ENCODE measurements around the gene GNA14.

GNA14 gene

GRCh38 chr9:77659926-77660325 lies 11.8 kb upstream of the GNA14 start:
- TF ChIP-seq, protein P1, sequence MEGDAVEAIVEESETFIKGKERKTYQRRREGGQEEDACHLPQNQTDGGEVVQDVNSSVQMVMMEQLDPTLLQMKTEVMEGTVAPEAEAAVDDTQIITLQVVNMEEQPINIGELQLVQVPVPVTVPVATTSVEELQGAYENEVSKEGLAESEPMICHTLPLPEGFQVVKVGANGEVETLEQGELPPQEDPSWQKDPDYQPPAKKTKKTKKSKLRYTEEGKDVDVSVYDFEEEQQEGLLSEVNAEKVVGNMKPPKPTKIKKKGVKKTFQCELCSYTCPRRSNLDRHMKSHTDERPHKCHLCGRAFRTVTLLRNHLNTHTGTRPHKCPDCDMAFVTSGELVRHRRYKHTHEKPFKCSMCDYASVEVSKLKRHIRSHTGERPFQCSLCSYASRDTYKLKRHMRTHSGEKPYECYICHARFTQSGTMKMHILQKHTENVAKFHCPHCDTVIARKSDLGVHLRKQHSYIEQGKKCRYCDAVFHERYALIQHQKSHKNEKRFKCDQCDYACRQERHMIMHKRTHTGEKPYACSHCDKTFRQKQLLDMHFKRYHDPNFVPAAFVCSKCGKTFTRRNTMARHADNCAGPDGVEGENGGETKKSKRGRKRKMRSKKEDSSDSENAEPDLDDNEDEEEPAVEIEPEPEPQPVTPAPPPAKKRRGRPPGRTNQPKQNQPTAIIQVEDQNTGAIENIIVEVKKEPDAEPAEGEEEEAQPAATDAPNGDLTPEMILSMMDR (conservative IDR thresholded peaks at IDR 0.05), result no peak
- H3K27ac ChIP-seq, result no peak overlapping the region

GRCh38 chr9:77651203-77651602 lies 3.1 kb upstream of the GNA14 start:
- no peak overlapping the region for H3K27ac ChIP-seq
- TF ChIP-seq, protein P1 (conservative IDR thresholded peaks at IDR 0.05), result no peak

- TF ChIP-seq, protein P1 (conservative IDR thresholded peaks at IDR 0.05), result peak; percentile 50; the same call in 1 of the 2 replicates
- H3K27ac ChIP-seq, result peak overlapping the region; percentile 89
These were observed 1.1 kb upstream of the GNA14 start for GRCh38 chr9:77649109-77649812.

- peak overlapping the region; percentile 89 for H3K27ac ChIP-seq
- TF ChIP-seq, protein P1 (conservative IDR thresholded peaks at IDR 0.05), result no peak
These were observed 572 bp downstream of the GNA14 start for GRCh38 chr9:77647267-77648233.

DNA sequence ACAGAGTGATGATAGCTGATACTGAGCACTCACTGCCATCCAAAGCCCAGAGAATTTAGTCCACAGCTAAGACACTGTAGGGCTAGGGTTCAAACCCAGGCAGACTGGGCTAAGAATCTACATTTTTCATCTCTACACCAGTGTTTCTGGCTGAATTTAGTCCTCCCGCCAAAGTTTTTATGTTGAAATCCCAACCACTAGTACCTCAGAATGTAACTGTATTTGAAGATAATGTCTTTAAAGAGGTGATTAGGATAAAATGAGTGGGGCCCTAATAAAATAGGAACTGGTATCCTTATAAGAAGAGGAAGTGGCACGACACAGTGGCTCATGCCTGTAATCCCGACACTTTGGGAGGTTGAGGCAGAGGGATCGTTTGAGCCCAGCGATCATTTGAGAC lies 4.3 kb downstream of the GNA14 start:
- no peak overlapping the region for H3K27ac ChIP-seq
- TF ChIP-seq, protein P1 (conservative IDR thresholded peaks at IDR 0.05), result no peak

DNA sequence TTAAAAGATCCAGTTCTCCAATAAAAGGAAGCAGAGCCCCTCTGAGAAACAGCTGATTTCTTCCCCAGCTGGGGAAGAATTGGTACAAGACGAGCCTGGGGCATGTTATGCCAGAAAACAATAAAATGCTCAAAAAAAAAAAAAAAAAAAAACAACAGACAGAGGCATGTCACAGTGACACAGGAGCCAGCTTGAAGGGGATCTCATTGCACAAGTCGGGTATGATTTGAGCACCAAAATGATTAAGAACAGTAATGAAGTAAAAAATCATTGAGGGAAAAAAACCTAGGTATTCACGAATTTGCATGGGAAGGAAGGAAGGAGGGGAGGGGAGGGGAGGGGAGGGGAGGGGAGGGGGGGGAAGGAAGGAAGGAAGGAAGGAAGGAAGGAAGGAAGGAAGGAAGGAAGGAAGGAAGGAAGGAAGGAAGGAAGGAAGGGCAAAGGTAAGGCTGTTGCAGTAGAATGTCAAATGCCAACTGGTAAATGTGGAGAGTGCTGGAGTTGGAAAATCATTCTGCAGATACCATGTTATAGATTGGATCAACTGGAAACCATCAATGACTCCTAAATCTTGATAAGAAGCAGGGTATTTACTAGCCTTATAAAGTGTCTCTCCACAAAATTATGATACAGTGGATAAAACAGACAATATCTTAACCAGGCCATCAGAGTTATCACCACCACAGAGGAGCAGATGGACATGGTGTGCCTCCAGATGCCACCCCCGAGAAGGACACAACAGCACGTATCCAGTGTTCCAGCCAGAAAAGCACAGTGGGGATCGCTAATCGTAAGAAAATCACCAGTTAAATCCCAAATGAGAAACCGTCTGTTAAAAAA lies 7.2 kb downstream of the GNA14 start:
- H3K27ac ChIP-seq, result no peak overlapping the region
- TF ChIP-seq, protein P1 (conservative IDR thresholded peaks at IDR 0.05), result no peak
